Right lobe of liver (tissue), 6 donors: ENCODE results near the gene SDR42E2. TPM values are rescaled to one million over a fixed set of nuclear protein-coding genes. Genes with fewer than 3 reads are reported as not detected.

Source experiments
- ATAC-seq, 4 donors: fragments of 200-7000 bp; cut with Tn5 transposase; one replicate each; pipeline ENCODE4 v1.9.1; 2020; ENCODE audit warnings: mild to moderate bottlenecking in 4 of 4, moderate library complexity in 4 of 4
- DNase-seq, 3 donors: peaks; one replicate each; pipeline ENCODE4 v3.0.0-alpha.2; 2020
- H3K27ac ChIP-seq, 3 donors: fragments of 200-600 bp; one replicate each; pipeline ENCODE4 v1.8.0; 2022
- H3K27me3 ChIP-seq, 2 donors: fragments of 200-600 bp; one replicate each; pipeline ENCODE4 v1.8.0; 2022
- H3K36me3 ChIP-seq, 4 donors: fragments of 200-600 bp; sonication (generic) in 1 of 4; one replicate each; pipeline versions ENCODE4 v1.5.1 to v1.8.0; 2017 to 2022; ENCODE audit warnings: control low read depth in 1 of 4
- H3K4me1 ChIP-seq, 4 donors: fragments of 200-600 bp; sonication (generic) in 1 of 4; one replicate each; pipeline versions ENCODE4 v1.5.1 to v1.8.0; 2017 to 2022; ENCODE audit warnings: control low read depth in 1 of 4
- H3K4me3 ChIP-seq, 3 donors: fragments of 200-600 bp; one replicate each; pipeline ENCODE4 v1.8.0; 2022
- H3K9me3 ChIP-seq, 4 donors: fragments of 200-600 bp; sonication (generic) in 1 of 4; one replicate each; pipeline versions ENCODE4 v1.5.1 to v1.8.0; 2017 to 2022; ENCODE audit warnings: control low read depth in 1 of 4
- CTCF ChIP-seq, 4 donors: fragments of 200-600 bp in 3 of 4; fragments of 450-650 bp in 1 of 4; IDR thresholded peaks; one replicate each; pipeline versions ENCODE4 v1.5.1 to v1.8.0; 2016 to 2022; ENCODE audit warnings: antibody characterized with exemption in 4 of 4, mild to moderate bottlenecking in 2 of 4
- POLR2A ChIP-seq: fragments of 450-650 bp; IDR thresholded peaks from one replicate; pipeline ENCODE4 v1.6.1; 2017; ENCODE audit warnings: antibody characterized with exemption, mild to moderate bottlenecking
- WGBS: methylation state at CpG from one replicate; pipeline ENCODE4 v1.1.6; 2018; ENCODE audit warnings: low coverage, low lambda C conversion rate; ENCODE audit not compliant: insufficient coverage; ENCODE audit errors: missing lambda C conversion rate; 5-methylcytosine and 5-hydroxymethylcytosine counted together
- intact Hi-C, 2 donors: fragments of 100-400 bp; cut with DNase I; formaldehyde crosslinking; loops; one replicate each; pipeline versions ENCODE4 v1.11.2 to v1.14.1; 2022
- total RNA-seq, 6 experiments: library from RNA; depleted of rRNA in 2 of 6; stranded (reverse); fragments of >200 nt in 2 of 6; fragmentation: NEBNext Ultra II Directional in 3 of 6; extraction: Animal tissue kit (Norgen Biotek cat#: 25700) in 3 of 6; gene quantifications; one replicate each; pipeline versions ENCODE4 v1.1.0 to v1.2.4, GENCODE V29; 2016 to 2023
- donor health status: DM: no; HTN: yes; CAD: no.
- donor health status: DM: no; HTN: no; CAD: no.
- donor health status: DM: no; HTN: no; CAD: no.
- donor health status: DM: no; HTN: yes; CAD: no.
- donor health status: DM: no; HTN: yes; CAD: no.

The SDR42E2 gene
- total RNA-seq, 6 experiments from 2014 or later, result not detected

- intact Hi-C loops, result no loop called here
- no peak for TF ChIP-seq POLR2A
- TF ChIP-seq CTCF (IDR thresholded peaks at IDR 0.05), result no peak
- no peaks in the 10 kb centered on the region for H3K9me3 ChIP-seq
- ATAC-seq (no peak), DNase-seq (no peak)
- H3K27ac ChIP-seq, result peak overlapping the region; percentile 87 to 94 (median 93)
- H3K27me3 ChIP-seq, result no peaks in the 10 kb centered on the region
- H3K4me3 ChIP-seq, result peak overlapping the region; percentile 18 to 44 (median 30)
- no peaks in the 10 kb centered on the region for H3K36me3 ChIP-seq
- WGBS, result 5% methylated on average over 9 of the region's 9 CpGs
- peaks cover 0 to 30% (median 7%) of the 10 kb centered on the region in 4 donors for H3K4me1 ChIP-seq
Measured at GRCh38 chr16:22191532-22192260, 29.4 kb downstream of the SDR42E2 start.

- Histone ChIP-seq H3K4me3 (peak overlapping the region; percentile 6 to 44 (median 30)), H3K36me3 (no peaks in the 10 kb centered on the region), H3K9me3 (no peaks in the 10 kb centered on the region), H3K4me1 (peaks cover 0 to 30% (median 7%) of the 10 kb centered on the region in 4 donors), H3K27ac (peak overlapping the region; percentile 87 to 94 (median 93)), H3K27me3 (no peaks in the 10 kb centered on the region)
- DNase-seq (peak; percentile 82 to 90 (median 90)), ATAC-seq (peak; percentile 9 to 30 (median 20))
- intact Hi-C loops, result no loop called here
- WGBS, result 17% methylated on average over 11 of the region's 16 CpGs
- TF ChIP-seq POLR2A, result peak; percentile 50
- no peak for TF ChIP-seq CTCF (IDR thresholded peaks at IDR 0.05)
Measured at GRCh38 chr16:22192261-22193062, 30.2 kb downstream of the SDR42E2 start.

GRCh38 chr16:22193063-22193411 is 30.7 kb downstream of the SDR42E2 start:
- WGBS, result 67% methylated on average over 1 of the region's 2 CpGs
- H3K27me3 ChIP-seq, result no peaks in the 10 kb centered on the region
- TF ChIP-seq POLR2A (no peak), CTCF (IDR thresholded peaks at IDR 0.05) (no peak)
- intact Hi-C loops, result no loop called here
- H3K36me3 ChIP-seq, result no peaks in the 10 kb centered on the region
- H3K4me3 ChIP-seq, result peak overlapping the region in 1 of 3 donors; percentile 30
- ATAC-seq (no peak), DNase-seq (no peak)
- peaks cover 0 to 30% (median 7%) of the 10 kb centered on the region in 4 donors for H3K4me1 ChIP-seq
- peak overlapping the region; percentile 87 to 94 (median 93) for H3K27ac ChIP-seq
- no peaks in the 10 kb centered on the region for H3K9me3 ChIP-seq

- peaks cover 0 to 14% (median 4%) of the 10 kb centered on the region in 4 donors for H3K4me1 ChIP-seq
Measured at GRCh38 chr16:22194707-22195444, 32.6 kb downstream of the SDR42E2 start.

More at GRCh38 chr16:22194707-22195444, 32.6 kb downstream of the SDR42E2 start:
- Histone ChIP-seq H3K4me3 (no peak overlapping the region), H3K27ac (peak overlapping the region in 2 of 3 donors; percentile 54 to 76), H3K9me3 (no peaks in the 10 kb centered on the region), H3K27me3 (no peaks in the 10 kb centered on the region), H3K36me3 (no peaks in the 10 kb centered on the region)
- TF ChIP-seq CTCF (IDR thresholded peaks at IDR 0.05) (no peak), POLR2A (no peak)
- ATAC-seq, result no peak
- DNase-seq, result no peak
- intact Hi-C loops, result no loop called here
- 81% methylated on average over 9 of the region's 9 CpGs for WGBS
